CD4-positive, alpha-beta T cell treated with Interleukin-17A for 1 hour (primary cell): Measurements from ENCODE around the gene PARD6G.
A peak's percentile ranks its signal among the peaks of the same experiment; 100 is the strongest.

Source experiments
- DNase-seq: peaks from one replicate; pipeline ENCODE4 v3.0.0-alpha.2; 2020

The PARD6G gene

GRCh38 chr18:80143881-80144280 is 103.4 kb downstream of the PARD6G start:
- no peak for DNase-seq

GRCh38 chr18:80140455-80140985 is 106.8 kb downstream of the PARD6G start:
- DNase-seq: no peak

- DNase-seq: no peak
Measured at GRCh38 chr18:80137976-80138375, 109.3 kb downstream of the PARD6G start.

- DNase-seq: no peak
Measured at GRCh38 chr18:80137137-80137536, 110.2 kb downstream of the PARD6G start.

GRCh38 chr18:80136679-80137078 is 110.6 kb downstream of the PARD6G start:
- no peak for DNase-seq

GRCh38 chr18:80135136-80135535 is 112.2 kb downstream of the PARD6G start:
- no peak for DNase-seq

GRCh38 chr18:80133124-80133523 is 114.2 kb downstream of the PARD6G start:
- DNase-seq: no peak

- DNase-seq: no peak
Measured at GRCh38 chr18:80132180-80132812, 115.0 kb downstream of the PARD6G start.

GRCh38 chr18:80130555-80130954 is 116.8 kb downstream of the PARD6G start:
- no peak for DNase-seq

- no peak for DNase-seq
Measured at GRCh38 chr18:80129672-80130367, 117.5 kb downstream of the PARD6G start.

GRCh38 chr18:80127635-80128034 is 119.7 kb downstream of the PARD6G start:
- DNase-seq: no peak

GRCh38 chr18:80126797-80127196 is 120.5 kb downstream of the PARD6G start:
- peak; percentile 29 for DNase-seq

- no peak for DNase-seq
Measured at GRCh38 chr18:80124131-80124530, 123.2 kb downstream of the PARD6G start.

GRCh38 chr18:80120932-80121331 is 126.4 kb downstream of the PARD6G start:
- DNase-seq: no peak

- DNase-seq: no peak
Measured at GRCh38 chr18:80119111-80119510, 128.2 kb downstream of the PARD6G start.

GRCh38 chr18:80115035-80115434 is 132.3 kb downstream of the PARD6G start:
- no peak for DNase-seq

- DNase-seq: no peak
Measured at GRCh38 chr18:80112624-80113248, 134.6 kb downstream of the PARD6G start.

- peak; percentile 31 for DNase-seq
Measured at GRCh38 chr18:80109676-80110078, 137.6 kb downstream of the PARD6G start.

- DNase-seq: peak; percentile 95
Measured at GRCh38 chr18:80108739-80109675, 138.3 kb downstream of the PARD6G start, which contains the start of gene ADNP2. Gene ADNP2 (plus strand): TSS chr18:80109262. CDS start chr18:80117543, 8,281 bp downstream.

GRCh38 chr18:80108121-80108536 is 139.2 kb downstream of the PARD6G start:
- DNase-seq: no peak

- no peak for DNase-seq
Measured at GRCh38 chr18:80107426-80107825, 139.9 kb downstream of the PARD6G start.
